ENCODE measurements around the gene DKKL1. TPM values are rescaled to one million over a fixed set of nuclear protein-coding genes. Genes with fewer than 3 reads are reported as not detected.

Gene DKKL1
- total and polyA plus RNA-seq, 2 experiments from 2014 or later, result 0.76 to 2.9 TPM

GRCh38 chr19:49344505-49345423 lies 18.9 kb upstream of the DKKL1 start (continued):
- TF ChIP-seq ZNF462 (CRISPR knock-in tag; IDR thresholded peaks at IDR 0.05) (no peak), CTCF (conservative IDR thresholded peaks at IDR 0.05; ENCODE audit: low read depth in 2 of 2) (no peak), REST (IDR thresholded peaks at IDR 0.05; ENCODE audit: unreplicated experiment) (no peak), EZH2 (IDR thresholded peaks at IDR 0.05; ENCODE audit: low read depth, unreplicated experiment) (no peak), CREB1 (CRISPR knock-in tag; IDR thresholded peaks at IDR 0.05; ENCODE audit: low read depth) (no peak), ZNF331 (CRISPR knock-in tag; IDR thresholded peaks at IDR 0.05; ENCODE audit: low read depth) (no peak), NANOG (IDR thresholded peaks at IDR 0.05; ENCODE audit: borderline replicate concordance) (no peak)

Measured in GM23338 (cell line).